ENCODE data around the gene KCNIP1.

Gene KCNIP1

DNA sequence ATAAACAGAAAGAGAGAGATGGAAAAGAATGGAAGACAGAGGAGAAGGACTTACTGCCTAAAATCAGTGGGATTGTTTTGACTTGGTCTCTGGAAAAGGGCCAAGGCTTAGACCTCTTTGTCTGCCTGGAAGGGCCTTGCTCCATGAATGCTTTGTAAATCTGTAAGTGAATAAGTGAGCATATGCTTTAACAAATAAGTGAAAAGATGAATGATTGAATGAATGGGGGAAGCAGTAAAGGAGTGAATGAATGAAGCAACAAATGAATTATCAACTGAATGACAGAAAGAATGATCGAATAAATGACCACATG is 5.5 kb downstream of the KCNIP1 start:
- no peak for DNase-seq

DNA sequence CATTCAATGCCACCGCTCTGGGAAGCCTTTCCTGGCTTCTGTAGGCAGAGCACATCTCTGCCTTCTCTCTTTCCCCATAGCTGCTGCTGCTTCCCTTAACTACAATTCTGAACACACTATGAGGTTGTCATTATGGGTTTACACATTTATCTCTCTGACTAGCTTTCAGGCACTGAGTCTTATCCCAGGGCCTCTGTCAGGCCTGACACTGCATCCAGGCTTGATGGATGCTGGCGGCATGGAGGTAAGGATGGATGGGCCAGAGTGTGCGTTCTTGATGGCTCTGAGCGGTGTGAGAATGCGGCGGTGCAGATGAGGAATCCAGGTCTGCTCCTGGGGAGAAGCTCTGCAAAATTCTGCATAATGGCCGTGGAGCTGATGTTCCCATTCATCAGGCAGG is 6.3 kb downstream of the KCNIP1 start:
- no peak for DNase-seq

DNA sequence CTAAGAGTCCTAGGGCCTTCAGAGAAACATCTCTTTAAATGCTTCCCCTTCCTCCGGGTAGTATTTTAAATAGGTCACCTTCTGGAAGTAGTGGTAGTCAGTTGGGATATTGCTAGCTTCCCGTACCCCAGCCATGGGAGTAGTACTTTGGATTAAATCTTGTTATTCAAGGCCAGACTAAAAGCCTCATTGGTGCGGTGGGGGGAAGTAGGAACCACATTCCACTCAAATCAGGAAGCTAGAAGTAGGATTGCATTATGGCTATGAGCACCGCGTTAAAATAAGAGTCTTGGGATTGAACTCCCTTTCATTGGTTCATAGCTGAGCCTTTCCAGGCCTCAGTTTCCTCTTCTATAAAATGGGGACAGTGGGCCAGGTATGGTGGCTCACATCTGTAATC is 6.7 kb downstream of the KCNIP1 start:
- DNase-seq = no peak

DNA sequence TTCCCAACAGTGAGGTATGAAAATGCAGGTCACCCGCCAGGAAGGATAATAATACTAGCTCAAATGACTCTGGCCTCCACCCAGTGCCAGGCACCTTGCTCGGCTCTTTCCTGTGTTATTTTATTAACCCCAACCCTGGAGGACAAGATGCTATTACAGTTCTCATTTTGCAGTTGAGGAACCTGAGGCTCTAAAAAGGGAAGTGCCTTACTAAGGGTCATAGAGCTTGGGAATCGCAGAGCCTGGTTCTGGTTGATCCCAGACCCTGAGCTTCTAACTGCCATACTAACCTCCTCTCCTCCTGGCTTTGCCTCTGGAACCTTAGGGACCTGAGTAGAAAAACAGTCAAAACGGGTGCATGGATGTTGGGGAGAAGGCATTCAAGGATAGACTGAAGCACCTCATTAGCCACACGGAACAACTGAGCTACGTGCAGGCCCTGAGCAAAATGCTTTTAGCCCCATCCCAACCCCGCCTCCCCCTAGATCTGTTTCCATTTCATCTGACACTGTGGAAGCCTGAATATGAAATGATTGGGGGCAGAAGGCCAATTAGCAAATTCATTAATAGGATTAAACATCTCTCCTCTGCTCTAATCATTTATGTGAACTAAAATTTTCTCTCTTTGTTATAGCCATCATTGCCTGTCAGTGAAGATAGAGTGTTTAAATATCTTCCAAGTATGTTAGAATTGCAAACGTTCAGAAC is 7.9 kb downstream of the KCNIP1 start:
- DNase-seq = no peak

GRCh38 chr5:170513856-170514525 is 10.2 kb downstream of the KCNIP1 start:
- no peak for DNase-seq

DNA sequence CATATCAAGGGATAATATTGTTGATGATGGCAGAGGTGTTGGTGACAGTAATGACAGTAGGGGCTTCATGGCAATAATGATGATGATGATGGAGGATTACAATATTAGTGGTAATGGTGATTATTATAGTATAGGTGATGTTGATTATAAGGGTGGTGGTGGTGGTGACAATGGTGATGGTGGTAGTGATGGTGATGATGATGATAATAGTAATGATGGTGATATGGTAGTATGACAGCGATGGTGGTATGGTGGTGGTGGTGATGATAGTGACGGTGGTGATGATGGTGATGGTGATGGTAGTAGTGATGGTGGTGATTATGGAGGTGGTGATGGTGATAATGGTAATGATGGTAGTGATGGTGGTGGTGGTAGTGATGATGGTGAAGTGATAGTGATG is 13.6 kb downstream of the KCNIP1 start:
- DNase-seq = no peak

DNA sequence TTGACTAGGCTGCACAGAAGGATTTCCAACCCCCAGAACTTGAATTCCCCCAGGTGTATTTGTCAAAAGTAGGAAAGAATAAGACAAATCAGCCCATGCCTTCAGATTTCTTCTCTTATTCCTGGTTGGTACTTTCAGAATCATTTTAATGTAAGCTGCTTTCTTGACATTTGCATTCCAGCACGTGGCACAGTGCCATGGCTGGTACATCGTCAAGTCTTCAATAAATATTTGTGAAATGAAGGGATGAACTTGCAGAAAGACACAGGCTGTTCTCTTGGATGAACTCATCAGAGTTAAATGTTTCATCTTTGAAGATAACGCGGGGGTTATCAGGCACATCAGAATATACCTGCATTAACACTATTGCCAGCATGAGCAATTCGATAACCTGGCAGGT is 14.5 kb downstream of the KCNIP1 start:
- no peak for DNase-seq

DNA sequence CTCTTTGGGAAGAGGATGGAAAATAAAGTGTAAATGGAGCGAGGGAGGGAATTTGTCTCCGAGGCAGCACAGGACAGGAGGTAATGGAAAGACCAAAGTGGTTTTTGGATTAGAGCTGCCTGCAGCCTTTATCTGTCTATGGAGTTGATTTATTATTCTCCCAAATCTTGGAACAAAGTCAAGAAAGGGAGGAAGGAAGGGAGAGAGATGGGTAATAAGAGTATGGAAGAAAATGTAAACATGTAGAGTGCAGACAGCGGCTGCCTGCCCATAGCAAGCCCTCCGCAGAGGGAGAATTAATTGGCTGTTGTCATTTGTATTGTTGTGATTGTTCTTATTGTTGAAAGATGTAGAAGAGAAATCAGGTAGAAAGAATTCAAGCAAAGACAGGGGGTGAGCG is 15.7 kb downstream of the KCNIP1 start:
- no peak for DNase-seq

DNA sequence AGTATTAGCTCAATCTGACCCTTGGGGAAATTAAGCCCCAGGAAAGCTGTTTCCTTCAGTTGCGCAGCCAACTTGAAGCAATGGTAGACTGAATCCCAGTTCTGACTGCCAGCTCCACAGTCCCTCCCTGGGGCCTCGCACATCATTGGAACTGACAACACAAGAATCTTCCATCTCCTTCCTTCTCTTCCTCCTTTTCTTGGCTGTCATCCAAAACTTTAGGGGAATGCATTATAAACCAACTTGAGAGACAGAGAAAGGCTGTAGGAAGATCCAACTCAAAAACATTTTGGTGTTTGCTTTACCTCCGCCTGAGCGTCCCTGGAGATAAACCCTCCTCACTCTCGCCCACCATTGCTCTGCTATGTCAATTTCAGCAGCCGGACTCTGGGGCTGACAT is 16.6 kb downstream of the KCNIP1 start:
- DNase-seq = no peak

DNA sequence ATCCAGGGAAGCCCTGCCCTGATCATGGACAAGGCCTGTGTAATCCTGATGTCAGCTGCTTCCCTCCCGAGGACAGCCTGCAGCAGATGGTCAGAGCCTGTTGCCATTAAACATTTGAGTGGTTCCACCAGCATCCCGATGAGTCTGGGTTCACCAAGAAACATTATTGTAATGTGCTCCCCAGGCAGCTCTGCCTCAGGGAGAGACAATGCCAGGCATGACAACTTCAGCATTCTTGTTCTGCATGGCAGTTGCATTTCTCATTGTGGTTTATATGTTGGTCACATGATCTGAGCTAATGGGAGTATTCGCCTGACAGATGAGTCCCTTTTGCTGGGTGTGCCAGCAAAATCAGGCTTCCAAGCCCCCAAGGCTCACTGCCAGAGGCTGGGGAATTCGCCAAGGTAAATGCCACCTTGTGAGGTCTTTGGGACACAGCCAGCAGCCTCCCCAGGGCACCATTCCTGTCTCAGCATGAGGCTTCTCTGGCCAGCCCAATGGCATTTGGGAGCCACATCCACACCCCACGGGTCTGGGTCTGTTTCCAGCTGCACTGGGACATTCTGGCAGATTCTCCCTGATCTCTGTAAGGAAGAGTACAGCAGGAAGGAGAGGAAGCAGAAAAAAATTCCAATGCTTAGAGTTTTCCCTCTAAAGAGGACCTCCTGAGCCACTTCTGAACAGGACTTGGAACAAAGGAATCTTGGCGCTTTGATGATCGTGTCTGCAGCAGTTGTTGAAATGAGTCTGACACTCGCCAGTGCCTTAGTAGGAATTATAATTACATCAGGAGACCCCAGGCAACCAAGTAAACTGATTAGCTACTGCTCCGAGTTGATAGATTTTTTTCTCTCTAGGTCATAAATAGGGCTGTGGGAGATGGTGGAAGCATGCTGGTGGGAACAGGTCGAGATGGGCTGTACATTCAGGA is 18.7 kb downstream of the KCNIP1 start:
- DNase-seq = no peak

DNA sequence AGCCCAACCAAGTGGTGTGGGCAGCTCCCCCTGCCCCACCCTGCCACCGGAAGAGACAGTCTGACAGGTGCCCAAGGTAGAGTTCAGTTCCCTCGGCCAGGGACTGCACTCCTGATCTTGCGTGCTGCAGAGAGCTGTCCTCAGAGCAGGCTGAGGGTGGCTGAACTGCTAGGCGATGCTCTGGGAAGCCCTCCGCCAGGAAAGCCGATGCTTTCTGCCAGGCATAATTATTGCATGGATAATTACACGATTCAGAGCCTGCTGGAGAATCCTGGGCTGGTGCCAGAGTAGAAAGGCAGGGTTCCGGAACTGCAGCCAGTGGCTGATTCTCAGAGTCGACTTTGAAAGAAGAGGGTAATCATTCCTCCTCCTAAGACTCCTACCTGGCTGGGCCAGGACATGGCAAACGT is 19.3 kb downstream of the KCNIP1 start:
- no peak for DNase-seq

- DNase-seq = no peak
Measured at GRCh38 chr5:170523830-170524229, 20.0 kb downstream of the KCNIP1 start.

DNA sequence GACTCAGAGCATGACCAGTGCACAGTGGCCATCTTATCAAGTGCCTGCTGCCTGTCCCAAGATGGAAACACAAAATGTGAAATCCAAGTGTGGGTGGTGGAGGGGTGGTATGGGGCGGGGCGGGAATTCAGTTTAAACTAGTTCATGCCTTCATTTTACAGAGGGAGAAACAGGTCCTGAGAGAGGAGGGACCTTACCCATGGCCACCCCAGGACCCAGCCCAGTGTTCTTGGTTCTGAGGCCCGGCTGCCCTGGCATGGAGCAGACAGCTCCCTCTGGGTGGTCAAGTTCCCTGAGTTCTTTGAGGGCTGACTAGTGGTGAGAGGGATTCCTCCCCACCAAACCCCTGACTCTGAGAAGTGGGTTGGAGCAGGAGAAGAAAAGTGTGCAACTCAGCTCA is 20.8 kb downstream of the KCNIP1 start:
- no peak for DNase-seq

DNA sequence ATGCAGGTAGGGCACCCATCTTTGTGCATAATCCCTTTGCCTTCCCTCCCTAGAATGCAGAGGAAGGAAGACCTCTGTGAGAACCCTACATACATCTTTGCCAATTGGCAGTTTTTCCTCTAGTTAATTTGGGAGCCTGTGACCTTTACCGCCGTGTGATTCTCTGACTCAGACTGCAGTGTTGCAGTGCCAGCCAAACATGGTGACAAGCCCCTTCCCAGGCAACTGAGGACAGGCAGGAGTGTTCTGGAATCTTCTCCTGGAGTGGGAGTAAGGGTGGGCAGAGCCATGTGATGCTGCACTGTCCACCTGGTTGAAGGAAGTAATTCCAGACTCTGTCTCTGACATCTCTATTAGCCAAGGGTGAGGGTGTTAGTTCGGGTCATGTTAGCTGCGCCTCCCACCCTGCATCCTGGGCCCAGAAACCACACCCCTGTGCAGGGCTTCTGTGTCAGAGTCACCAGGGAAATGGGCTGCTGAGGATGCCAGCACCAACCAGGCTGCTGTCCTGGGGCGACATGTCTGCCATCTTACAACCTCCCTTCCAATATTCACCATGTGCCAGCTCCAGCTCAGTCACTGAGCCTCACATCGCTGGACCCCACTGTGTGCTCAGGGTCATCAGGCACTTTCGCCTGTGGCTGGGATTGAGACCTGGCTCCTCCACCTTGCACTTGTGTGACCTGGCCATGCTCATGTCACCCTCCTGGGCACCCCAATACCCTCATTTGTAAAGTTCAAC is 21.8 kb downstream of the KCNIP1 start:
- no peak for DNase-seq

GRCh38 chr5:170527991-170528390 is 24.2 kb downstream of the KCNIP1 start:
- DNase-seq = no peak

GRCh38 chr5:170528976-170529375 is 25.2 kb downstream of the KCNIP1 start:
- no peak for DNase-seq

GRCh38 chr5:170532935-170533334 is 29.1 kb downstream of the KCNIP1 start:
- DNase-seq = no peak

- DNase-seq = no peak
Measured at GRCh38 chr5:170533383-170533782, 29.6 kb downstream of the KCNIP1 start.

- no peak for DNase-seq
Measured at GRCh38 chr5:170534177-170534576, 30.4 kb downstream of the KCNIP1 start.

- no peak for DNase-seq
Measured at GRCh38 chr5:170534941-170535340, 31.1 kb downstream of the KCNIP1 start.

- no peak for DNase-seq
Measured at GRCh38 chr5:170536525-170536924, 32.7 kb downstream of the KCNIP1 start.

DNA sequence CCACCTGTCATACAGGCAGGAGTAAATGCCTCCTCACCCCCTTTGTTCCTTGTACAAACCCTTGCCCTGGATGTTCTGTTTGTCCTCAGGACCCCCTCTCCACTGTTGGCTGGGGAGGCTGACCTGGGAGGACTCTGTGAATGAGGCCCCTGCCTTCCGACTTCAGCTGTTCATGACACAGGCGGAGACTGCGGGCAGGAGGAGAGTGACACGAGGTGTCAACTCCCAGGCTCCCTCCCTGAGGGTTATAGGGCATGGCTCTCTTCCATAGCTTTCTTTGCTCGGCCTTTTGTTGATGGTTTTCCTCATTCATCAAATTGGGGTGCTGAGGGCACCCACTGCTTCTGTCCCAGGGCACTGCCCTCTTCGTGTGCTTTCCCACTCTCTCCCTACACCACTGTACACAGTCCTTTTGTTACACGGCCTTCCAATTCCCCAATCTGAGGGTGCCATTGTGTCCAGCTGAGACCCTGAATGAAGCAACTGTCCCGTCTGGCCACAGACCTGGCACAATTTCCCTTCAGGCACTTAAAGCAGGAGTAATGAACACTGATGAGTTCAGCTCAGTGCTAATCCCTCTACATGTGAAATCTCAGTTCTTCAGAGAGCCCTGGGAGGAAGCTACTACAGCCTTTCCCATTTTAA is 33.8 kb downstream of the KCNIP1 start:
- DNase-seq = no peak

GRCh38 chr5:170538096-170538465 is 34.3 kb downstream of the KCNIP1 start:
- DNase-seq = no peak

Measured in stimulated activated CD4-positive, alpha-beta T cell treated with anti-CD3 and anti-CD28 coated beads, Interleukin-4, amount 100 ng/mL, for 24 hours (primary cell).